Progenitor cell of endocrine pancreas (in vitro differentiated cells): Measurements from ENCODE around the gene DR1. TPM values are rescaled to one million over a fixed set of nuclear protein-coding genes. Genes with fewer than 3 reads are reported as not detected.

Experiments used
- DNase-seq: peaks from one replicate; pipeline ENCODE4 v3.0.0; 2021; ENCODE audit warnings: low spot score; ENCODE audit not compliant: unreplicated experiment
- H3K27ac Mint-ChIP-seq: 2 replicates; pipeline ENCODE4 v1.8.0; 2021; ENCODE audit warnings: mild to moderate bottlenecking, moderate library complexity, mixed read lengths
- H3K27me3 Mint-ChIP-seq: 2 replicates; pipeline ENCODE4 v1.8.0; 2021; ENCODE audit warnings: mixed read lengths
- H3K36me3 Mint-ChIP-seq: 2 replicates; pipeline ENCODE4 v1.8.0; 2022; ENCODE audit warnings: mixed read lengths; ENCODE audit not compliant: insufficient read depth
- H3K4me1 Mint-ChIP-seq: 2 replicates; pipeline ENCODE4 v1.8.0; 2021; ENCODE audit warnings: low read depth, mixed read lengths
- H3K4me3 Mint-ChIP-seq: 2 replicates; pipeline ENCODE4 v1.8.0; 2021; ENCODE audit warnings: low read depth, mild to moderate bottlenecking, moderate library complexity, mixed read lengths
- H3K9me3 Mint-ChIP-seq: 2 replicates; pipeline ENCODE4 v1.8.0; 2021; ENCODE audit warnings: low read depth, mixed read lengths
- total RNA-seq: library from RNA; stranded (reverse); gene quantifications from 2 replicates; pipeline ENCODE4 v1.2.1, GENCODE V29; 2021
- TF ChIP-seq, protein P1 (sequence below): fragments of 200-600 bp; sonication (generic); IDR thresholded peaks from one replicate; pipeline ENCODE4 v1.5.0; 2021; ENCODE audit warnings: antibody characterized with exemption, mild to moderate bottlenecking; ENCODE audit not compliant: unreplicated experiment

The DR1 gene
- total RNA-seq, 1 donor from 2014 or later: 35.9 TPM

DNA sequence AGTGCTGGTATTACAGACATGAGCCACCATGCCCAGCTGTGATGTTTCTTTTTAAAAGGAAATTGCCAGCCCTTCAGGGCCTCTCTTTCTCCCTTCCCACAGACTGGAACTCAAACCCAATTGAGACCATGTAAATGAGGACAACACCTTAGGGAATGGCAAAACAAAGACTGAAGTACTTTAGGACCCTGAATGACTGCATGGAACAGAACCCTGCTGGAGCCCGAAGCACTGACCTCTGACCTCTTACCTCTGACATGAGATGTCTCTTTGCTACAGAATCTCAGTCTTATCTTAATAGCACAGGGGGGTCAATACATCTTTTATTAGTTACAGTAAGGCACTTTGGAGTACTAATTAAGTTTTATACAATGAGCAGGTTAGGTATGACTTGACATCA lies 15.5 kb upstream of the DR1 start:
- no peaks in the 10 kb centered on the region for H3K36me3 Mint-ChIP-seq
- H3K4me1 Mint-ChIP-seq: peaks cover 2% of the 10 kb centered on the region
- H3K9me3 Mint-ChIP-seq: no peaks in the 10 kb centered on the region
- DNase-seq: no peak
- H3K27ac Mint-ChIP-seq: no peak overlapping the region
- no peak overlapping the region for H3K4me3 Mint-ChIP-seq
- no peaks in the 10 kb centered on the region for H3K27me3 Mint-ChIP-seq
- TF ChIP-seq, protein P1, sequence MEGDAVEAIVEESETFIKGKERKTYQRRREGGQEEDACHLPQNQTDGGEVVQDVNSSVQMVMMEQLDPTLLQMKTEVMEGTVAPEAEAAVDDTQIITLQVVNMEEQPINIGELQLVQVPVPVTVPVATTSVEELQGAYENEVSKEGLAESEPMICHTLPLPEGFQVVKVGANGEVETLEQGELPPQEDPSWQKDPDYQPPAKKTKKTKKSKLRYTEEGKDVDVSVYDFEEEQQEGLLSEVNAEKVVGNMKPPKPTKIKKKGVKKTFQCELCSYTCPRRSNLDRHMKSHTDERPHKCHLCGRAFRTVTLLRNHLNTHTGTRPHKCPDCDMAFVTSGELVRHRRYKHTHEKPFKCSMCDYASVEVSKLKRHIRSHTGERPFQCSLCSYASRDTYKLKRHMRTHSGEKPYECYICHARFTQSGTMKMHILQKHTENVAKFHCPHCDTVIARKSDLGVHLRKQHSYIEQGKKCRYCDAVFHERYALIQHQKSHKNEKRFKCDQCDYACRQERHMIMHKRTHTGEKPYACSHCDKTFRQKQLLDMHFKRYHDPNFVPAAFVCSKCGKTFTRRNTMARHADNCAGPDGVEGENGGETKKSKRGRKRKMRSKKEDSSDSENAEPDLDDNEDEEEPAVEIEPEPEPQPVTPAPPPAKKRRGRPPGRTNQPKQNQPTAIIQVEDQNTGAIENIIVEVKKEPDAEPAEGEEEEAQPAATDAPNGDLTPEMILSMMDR: no peak

DNA sequence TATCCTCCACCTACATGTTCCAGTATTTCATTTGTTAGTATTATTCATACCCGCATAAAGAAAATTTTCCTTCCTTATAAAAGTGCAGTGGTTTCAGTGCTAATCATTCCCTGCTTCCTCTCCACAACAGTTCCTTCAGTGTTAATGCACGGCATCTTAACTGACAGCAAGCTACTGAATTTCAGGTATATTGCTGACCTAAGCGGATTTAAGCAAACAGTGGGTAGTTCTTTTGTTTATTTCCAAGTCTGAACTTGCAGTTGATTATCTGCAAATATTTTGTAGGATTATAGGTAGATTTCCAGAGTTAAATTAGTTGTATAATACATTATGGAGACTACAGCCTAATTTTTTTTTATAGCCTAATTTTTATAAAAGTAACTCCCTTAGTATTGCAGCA lies 15.1 kb upstream of the DR1 start:
- DNase-seq: no peak
- Mint-ChIP-seq H3K27me3 (no peaks in the 10 kb centered on the region), H3K4me3 (no peak overlapping the region), H3K9me3 (no peaks in the 10 kb centered on the region), H3K4me1 (peaks cover 2% of the 10 kb centered on the region), H3K27ac (no peak overlapping the region), H3K36me3 (no peaks in the 10 kb centered on the region)
- TF ChIP-seq, protein P1: no peak

GRCh38 chr1:93331412-93331811 lies 14.3 kb upstream of the DR1 start:
- no peak overlapping the region for H3K27ac Mint-ChIP-seq

DNA sequence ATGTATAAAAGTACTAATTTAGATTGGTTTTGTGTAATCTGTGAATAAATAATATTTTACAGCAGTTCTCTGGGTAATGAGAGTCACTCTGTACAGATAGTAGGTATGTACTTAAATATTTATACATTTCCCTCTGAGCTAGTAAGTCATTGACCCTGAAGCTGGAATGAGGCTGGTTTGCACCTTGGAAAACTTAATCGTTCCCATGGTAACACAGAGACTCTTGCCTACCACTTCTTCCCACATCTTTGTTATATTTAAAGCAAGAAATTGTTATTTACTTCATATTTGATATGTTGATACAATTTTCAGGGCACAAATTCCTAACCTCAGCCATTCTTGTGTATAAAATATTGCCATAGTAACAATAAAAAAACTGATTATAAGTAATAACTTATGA lies 13.3 kb upstream of the DR1 start:
- no peaks in the 10 kb centered on the region for H3K36me3 Mint-ChIP-seq
- TF ChIP-seq, protein P1: no peak
- no peak overlapping the region for H3K4me3 Mint-ChIP-seq
- no peak for DNase-seq
- H3K27ac Mint-ChIP-seq: no peak overlapping the region
- peaks cover 2% of the 10 kb centered on the region for H3K4me1 Mint-ChIP-seq
- H3K9me3 Mint-ChIP-seq: no peaks in the 10 kb centered on the region
- no peaks in the 10 kb centered on the region for H3K27me3 Mint-ChIP-seq

More at GRCh38 chr1:93331412-93331811, 14.3 kb upstream of the DR1 start:
- no peak overlapping the region for H3K4me3 Mint-ChIP-seq
- peaks cover 2% of the 10 kb centered on the region for H3K4me1 Mint-ChIP-seq
- TF ChIP-seq, protein P1: no peak
- no peaks in the 10 kb centered on the region for H3K9me3 Mint-ChIP-seq
- DNase-seq: no peak
- no peaks in the 10 kb centered on the region for H3K36me3 Mint-ChIP-seq
- no peaks in the 10 kb centered on the region for H3K27me3 Mint-ChIP-seq

GRCh38 chr1:93338387-93339146 lies 7.1 kb upstream of the DR1 start:
- H3K4me1 Mint-ChIP-seq: no peaks in the 10 kb centered on the region
- no peak for DNase-seq
- H3K4me3 Mint-ChIP-seq: no peak overlapping the region
- no peaks in the 10 kb centered on the region for H3K9me3 Mint-ChIP-seq
- H3K27me3 Mint-ChIP-seq: no peaks in the 10 kb centered on the region
- H3K27ac Mint-ChIP-seq: no peak overlapping the region
- peaks cover 6% of the 10 kb centered on the region for H3K36me3 Mint-ChIP-seq
- TF ChIP-seq, protein P1: no peak
